Large intestine (tissue), 3 donors: Measurements from ENCODE around the gene ENPEP. TPM values are rescaled to one million over a fixed set of nuclear protein-coding genes. Genes with fewer than 3 reads are reported as not detected.
"Not testable (repeated sequence)": the region's sequence is repeated elsewhere in the genome, so short reads cannot be mapped to it uniquely, and the experiment has no call there.

Experiments
- DNase-seq, 2 donors: peaks; one replicate each; pipeline versions ENCODE4 v3.0.0 to v3.0.0-alpha.2; 2013
- H3K27ac ChIP-seq: one replicate; pipeline ENCODE4 v1.5.1; 2013; ENCODE audit warnings: low read length
- H3K27me3 ChIP-seq: 2 replicates; pipeline ENCODE4 v1.6.1; 2013; ENCODE audit warnings: low read length; ENCODE audit not compliant: control insufficient read depth, insufficient read depth
- H3K36me3 ChIP-seq: 2 replicates; pipeline ENCODE4 v1.6.1; 2013; ENCODE audit warnings: low read length; ENCODE audit not compliant: control insufficient read depth, insufficient read depth
- H3K4me1 ChIP-seq: one replicate; pipeline ENCODE4 v1.6.1; 2013; ENCODE audit warnings: low read length; ENCODE audit not compliant: control insufficient read depth, insufficient read depth
- H3K4me3 ChIP-seq: one replicate; pipeline ENCODE4 v1.5.1; 2013; ENCODE audit warnings: low read length
- H3K9me3 ChIP-seq: one replicate; pipeline ENCODE4 v1.6.1; 2013; ENCODE audit warnings: mild to moderate bottlenecking, low read depth, low read length, moderate library complexity; ENCODE audit not compliant: control insufficient read depth
- WGBS: methylation state at CpG from one replicate; pipeline ENCODE4 v1.1.5; 2013; ENCODE audit warnings: low lambda C conversion rate; ENCODE audit not compliant: insufficient coverage; 5-methylcytosine and 5-hydroxymethylcytosine counted together
- polyA plus RNA-seq: library from polyadenylated mRNA; unstranded; fragments of 120-200 nt; gene quantifications from one replicate; pipeline ENCODE4 v1.2.1, GENCODE V29; 2013

ENPEP gene
- polyA plus RNA-seq, 1 donor, result 24.6 TPM

DNA sequence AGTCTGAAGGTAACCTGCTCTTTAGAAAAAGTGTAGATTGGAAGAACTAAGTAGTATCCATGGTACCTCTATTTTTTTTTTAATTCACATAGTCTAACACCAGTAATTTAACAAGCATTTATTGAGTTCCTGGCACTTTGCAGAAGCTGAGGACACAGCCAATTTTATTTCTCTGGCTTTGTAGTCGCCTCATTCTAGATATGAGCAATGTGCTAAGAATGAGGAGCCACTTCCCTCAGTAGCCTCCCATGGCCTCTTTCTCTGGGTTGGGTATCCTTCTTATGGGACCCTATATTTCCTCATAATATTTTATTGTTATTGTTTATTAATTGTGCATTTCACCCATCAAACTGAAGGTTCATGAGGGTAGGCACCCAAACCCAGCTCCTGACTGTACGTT is 67.6 kb downstream of the ENPEP start:
- WGBS, result 100% methylated on average over 1 of the region's 2 CpGs
- H3K27ac ChIP-seq, result no peak overlapping the region
- DNase-seq, result no peak
- peaks cover 9% of the 10 kb centered on the region for H3K36me3 ChIP-seq
- no peaks in the 10 kb centered on the region for H3K27me3 ChIP-seq
- H3K4me1 ChIP-seq, result no peaks in the 10 kb centered on the region
- H3K4me3 ChIP-seq, result no peak overlapping the region
- no peaks in the 10 kb centered on the region for H3K9me3 ChIP-seq

DNA sequence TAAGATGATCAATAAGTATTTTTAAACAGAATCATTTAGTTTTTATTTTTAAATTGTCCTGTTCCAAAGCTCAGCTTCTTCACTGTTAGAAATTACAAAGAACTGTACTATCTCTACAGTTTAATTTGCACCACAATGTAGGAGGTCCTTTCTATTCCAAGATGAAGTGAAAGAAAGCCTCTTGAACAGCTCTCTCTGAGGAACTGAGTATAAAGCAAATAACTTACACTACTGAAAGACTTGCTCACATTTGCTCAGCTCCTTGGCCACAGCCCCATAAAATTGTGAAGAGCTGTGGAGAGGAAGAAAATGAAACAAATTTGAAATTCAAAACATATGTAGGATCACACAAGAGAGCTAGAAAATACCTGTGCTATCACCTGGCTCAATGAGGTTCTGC is 68.6 kb downstream of the ENPEP start:
- DNase-seq, result no peak
- Histone ChIP-seq H3K27me3 (no peaks in the 10 kb centered on the region), H3K36me3 (peaks cover 9% of the 10 kb centered on the region), H3K4me3 (no peak overlapping the region), H3K9me3 (no peaks in the 10 kb centered on the region), H3K27ac (no peak overlapping the region), H3K4me1 (no peaks in the 10 kb centered on the region)

DNA sequence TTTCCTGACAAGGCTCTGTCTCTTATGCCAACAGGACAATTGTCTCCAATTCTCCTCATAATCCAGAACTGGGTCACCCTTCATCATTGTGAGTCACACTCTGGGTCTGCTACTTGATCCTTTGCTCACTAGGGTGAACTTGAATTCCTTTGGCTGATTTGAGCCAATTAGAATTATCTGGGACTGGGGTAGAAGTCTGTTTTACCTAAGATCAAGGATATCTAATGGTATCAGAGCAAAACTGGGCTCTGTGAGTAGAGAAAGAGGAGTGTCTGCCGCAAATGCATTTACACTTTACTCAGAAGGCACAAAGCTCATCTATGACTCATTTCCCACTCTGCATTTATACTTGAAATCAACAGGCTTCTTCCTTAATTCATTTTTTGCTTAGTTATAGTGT is 74.3 kb downstream of the ENPEP start:
- WGBS, result no CpG with 5 or more reads among the region's 1 CpG
- Histone ChIP-seq H3K36me3 (peaks cover 10% of the 10 kb centered on the region), H3K27ac (no peak overlapping the region), H3K4me3 (no peak overlapping the region), H3K4me1 (no peaks in the 10 kb centered on the region), H3K9me3 (no peaks in the 10 kb centered on the region), H3K27me3 (no peaks in the 10 kb centered on the region)
- peak; percentile 29 to 54 for DNase-seq

- H3K9me3 ChIP-seq, result no peaks in the 10 kb centered on the region
- no peak for DNase-seq
- peaks cover 2% of the 10 kb centered on the region for H3K36me3 ChIP-seq
- H3K27ac ChIP-seq, result no peak overlapping the region
- no peak overlapping the region for H3K4me3 ChIP-seq
- H3K27me3 ChIP-seq, result no peaks in the 10 kb centered on the region
- no peaks in the 10 kb centered on the region for H3K4me1 ChIP-seq
- WGBS, result 90% methylated on average over 2 of the region's 2 CpGs
These were observed 77.2 kb downstream of the ENPEP start for GRCh38 chr4:110553197-110553596.

DNA sequence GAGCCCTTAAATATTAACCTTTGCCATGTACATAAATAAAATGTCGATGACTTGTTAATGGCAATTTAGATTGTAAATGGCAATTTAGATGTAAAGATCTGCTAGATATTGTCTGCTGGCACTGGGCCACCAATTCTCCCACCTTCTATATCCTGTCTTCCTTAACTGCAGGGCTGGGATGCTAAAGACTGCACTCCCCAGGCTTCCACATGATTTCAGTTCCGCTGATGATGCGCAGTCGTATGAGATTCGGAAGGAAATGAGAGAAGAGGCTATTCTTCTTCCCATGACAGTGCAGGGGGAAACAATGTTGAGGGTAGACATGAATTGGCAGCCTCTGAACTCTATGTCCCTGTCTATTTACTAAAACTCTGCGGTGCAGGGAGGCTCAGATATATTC is 91.3 kb downstream of the ENPEP start:
- H3K4me1 ChIP-seq, result no peaks in the 10 kb centered on the region
- H3K4me3 ChIP-seq, result no peak overlapping the region
- no peaks in the 10 kb centered on the region for H3K36me3 ChIP-seq
- H3K27me3 ChIP-seq, result no peaks in the 10 kb centered on the region
- H3K9me3 ChIP-seq, result no peaks in the 10 kb centered on the region
- WGBS, result no CpG with 5 or more reads among the region's 6 CpGs
- DNase-seq, result no peak
- no peak overlapping the region for H3K27ac ChIP-seq

- H3K36me3 ChIP-seq, H3K27ac ChIP-seq, H3K27me3 ChIP-seq, H3K4me1 ChIP-seq, H3K9me3 ChIP-seq, DNase-seq, H3K4me3 ChIP-seq: not testable (repeated sequence)
- WGBS, result no CpG with 5 or more reads among the region's 2 CpGs
These were observed 100.7 kb downstream of the ENPEP start for GRCh38 chr4:110576696-110577095.

GRCh38 chr4:110586131-110586850 is 110.3 kb downstream of the ENPEP start:
- H3K4me1 ChIP-seq, result no peaks in the 10 kb centered on the region
- WGBS, result 58% methylated on average over 4 of the region's 7 CpGs
- no peak overlapping the region for H3K27ac ChIP-seq
- H3K27me3 ChIP-seq, result no peaks in the 10 kb centered on the region
- H3K36me3 ChIP-seq, result no peaks in the 10 kb centered on the region
- no peak overlapping the region for H3K4me3 ChIP-seq
- peaks cover 2% of the 10 kb centered on the region for H3K9me3 ChIP-seq
- peak in 1 of 2 donors; percentile 9 for DNase-seq

- DNase-seq, result no peak
- Histone ChIP-seq H3K27ac (no peak overlapping the region), H3K4me3 (no peak overlapping the region), H3K36me3 (no peaks in the 10 kb centered on the region), H3K4me1 (no peaks in the 10 kb centered on the region), H3K9me3 (peaks cover 2% of the 10 kb centered on the region), H3K27me3 (no peaks in the 10 kb centered on the region)
- WGBS, result 86% methylated on average over 1 of the region's 36 CpGs
These were observed 111.8 kb downstream of the ENPEP start for GRCh38 chr4:110587666-110588285.

DNA sequence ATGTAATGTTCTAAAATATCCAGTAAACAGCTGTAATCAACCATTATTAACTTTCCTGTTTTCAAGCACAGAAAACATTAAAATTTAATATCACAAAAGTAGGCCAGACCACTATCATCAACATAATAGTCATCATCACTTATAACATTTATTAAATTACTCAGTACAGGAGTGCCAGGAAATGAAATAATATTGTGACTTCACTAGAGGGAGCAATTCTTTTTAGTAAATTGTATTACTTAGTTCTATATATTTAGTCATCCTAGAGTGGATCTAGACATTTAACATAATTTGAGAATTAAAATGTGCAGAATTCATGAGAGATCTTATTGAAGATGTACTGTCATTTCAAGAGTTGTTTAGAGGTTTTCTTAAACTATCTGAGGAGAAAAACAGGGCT is 113.3 kb downstream of the ENPEP start:
- H3K4me1 ChIP-seq, result no peaks in the 10 kb centered on the region

DNA sequence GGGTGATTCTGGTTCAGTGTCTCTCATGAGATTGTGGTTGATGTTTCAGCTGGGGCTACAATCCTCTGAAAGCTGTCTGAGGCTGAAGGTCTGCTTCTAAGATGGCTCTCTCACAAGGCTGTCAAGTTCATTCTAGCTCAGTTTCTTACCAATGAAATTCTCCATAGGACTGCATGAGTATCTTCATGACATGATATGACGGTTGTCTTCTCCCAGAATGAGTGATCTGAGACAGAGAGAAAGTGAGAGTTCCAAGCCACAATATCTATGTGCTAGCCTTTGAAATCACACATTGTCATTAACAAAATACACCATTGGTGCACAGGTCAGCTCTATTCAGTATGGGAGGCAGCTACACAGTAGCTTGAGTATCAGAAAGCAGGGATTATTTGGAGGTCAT is 119.6 kb downstream of the ENPEP start:
- no peak overlapping the region for H3K4me3 ChIP-seq
- no peak for DNase-seq
- no peaks in the 10 kb centered on the region for H3K9me3 ChIP-seq
- no peaks in the 10 kb centered on the region for H3K27me3 ChIP-seq
- H3K4me1 ChIP-seq, result no peaks in the 10 kb centered on the region
- WGBS, result no CpG with 5 or more reads among the region's 1 CpG
- no peak overlapping the region for H3K27ac ChIP-seq
- H3K36me3 ChIP-seq, result no peaks in the 10 kb centered on the region

More for the DNA sequence above, 113.3 kb downstream of the ENPEP start:
- peaks cover 2% of the 10 kb centered on the region for H3K9me3 ChIP-seq
- no peak for DNase-seq
- H3K27me3 ChIP-seq, result no peaks in the 10 kb centered on the region
- H3K27ac ChIP-seq, result no peak overlapping the region
- H3K36me3 ChIP-seq, result no peaks in the 10 kb centered on the region
- H3K4me3 ChIP-seq, result no peak overlapping the region

DNA sequence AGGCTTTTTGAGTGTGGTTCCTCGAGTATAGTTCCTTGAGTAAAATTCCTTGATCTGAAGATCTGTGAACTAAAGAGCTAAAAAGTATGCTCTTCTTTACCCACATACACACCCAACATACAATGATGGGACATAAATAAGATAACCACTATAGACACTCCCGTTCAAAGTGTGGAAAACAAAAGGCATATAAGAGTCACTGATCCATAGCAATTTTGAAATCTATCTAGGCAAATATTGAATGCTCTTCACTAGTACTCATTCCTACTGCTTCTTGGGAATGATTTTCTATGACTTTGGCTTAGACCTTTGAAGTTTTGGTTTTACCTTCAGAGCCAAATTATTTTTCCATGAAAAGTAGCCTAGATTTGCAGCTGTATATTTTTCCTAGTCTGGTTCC is 120.5 kb downstream of the ENPEP start:
- no peak overlapping the region for H3K4me3 ChIP-seq
- H3K36me3 ChIP-seq, result no peaks in the 10 kb centered on the region
- no peaks in the 10 kb centered on the region for H3K4me1 ChIP-seq
- WGBS, result no CpG with 5 or more reads among the region's 2 CpGs
- H3K27me3 ChIP-seq, result no peaks in the 10 kb centered on the region
- H3K27ac ChIP-seq, result no peak overlapping the region
- DNase-seq, result no peak
- no peaks in the 10 kb centered on the region for H3K9me3 ChIP-seq
